Measurements from ENCODE around the gene IL12RB1. TPM values are rescaled to one million over a fixed set of nuclear protein-coding genes. Genes with fewer than 3 reads are reported as not detected.

The IL12RB1 gene
- polyA plus RNA-seq, 2 of the 4 experiments (the other 2 are of a cell fraction) = not detected

DNA sequence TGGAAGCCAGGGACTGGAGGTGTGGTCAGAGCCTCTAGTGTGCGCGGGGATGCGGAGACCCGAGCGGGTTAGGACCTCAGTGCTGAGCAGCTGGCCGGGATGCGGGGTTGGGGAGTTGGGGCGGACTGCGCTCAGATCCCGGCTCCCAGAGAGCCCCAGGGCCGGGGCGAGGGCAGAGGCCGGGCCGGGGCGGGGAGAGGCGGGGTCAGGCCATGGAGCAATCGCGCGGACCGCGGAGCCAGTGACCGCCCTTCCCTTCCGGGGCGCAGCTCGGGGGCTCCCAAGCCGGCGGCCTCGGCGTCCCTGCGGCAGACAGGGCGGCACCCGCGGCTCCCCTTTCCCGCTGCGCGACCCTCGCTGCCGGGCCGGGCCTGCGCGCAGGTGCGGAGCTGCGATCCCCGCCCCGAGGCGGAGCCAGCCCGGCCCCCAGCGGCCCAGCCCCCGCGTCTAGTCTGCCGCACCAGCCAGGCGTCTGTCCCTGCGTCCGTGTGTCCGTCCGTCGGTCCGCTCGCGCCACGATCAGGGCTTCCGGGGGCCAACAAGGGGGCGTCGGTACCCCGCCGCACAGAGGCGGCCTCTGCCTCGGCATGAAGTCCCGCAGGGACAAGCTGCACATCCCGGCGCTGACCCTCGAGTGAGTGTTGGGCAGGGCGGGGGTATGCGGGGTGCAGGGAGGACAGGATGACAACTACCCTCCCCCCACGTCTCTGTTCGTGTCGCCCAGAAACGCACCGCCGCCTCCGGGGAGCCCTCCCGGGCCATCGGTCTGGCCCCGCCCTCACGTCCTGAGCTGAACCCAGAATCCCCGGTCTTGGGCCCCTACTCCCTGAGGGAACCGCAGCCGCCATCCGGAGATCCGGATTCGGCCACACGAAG, 23.2 kb upstream of the IL12RB1 start:
- ATAC-seq (peak; percentile 77 to 81), FAIRE-seq (no peak), DNase-seq (ENCODE audit: low read depth in 1 of 2, low spot score in 1 of 2) (no peak)
- peak overlapping the region; percentile 83 for H3K4me3 ChIP-seq
- H3K9me3 ChIP-seq = no peaks in the 10 kb centered on the region
- ChIA-PET POLR2A (interaction anchor here (0.6 kb wide), 1 partner anchor 130 kb away, joined by 3 read pairs; no protein-coding TSS in a partner anchor), CTCF (interaction anchor here (1.1 to 5.4 kb wide), 6 partner anchors 20 to 142 kb away, joined by 4 to 32 read pairs (median 6); no protein-coding TSS in a partner anchor)
- H3K4me1 ChIP-seq = peaks cover 16% of the 10 kb centered on the region
- peak overlapping the region; percentile 78 to 90 for H3K27ac ChIP-seq
- TF ChIP-seq SMC3 (IDR thresholded peaks at IDR 0.05) (no peak), CBX8 (IDR thresholded peaks at IDR 0.05) (no peak), CBX2 (IDR thresholded peaks at IDR 0.05; ENCODE audit: borderline replicate concordance, low read depth) (no peak), NFE2L2 (conservative IDR thresholded peaks at IDR 0.05; ENCODE audit: low read length) (no peak), ZNF302 (CRISPR knock-in tag; IDR thresholded peaks at IDR 0.05) (no peak), HOXA7 (CRISPR knock-in tag; IDR thresholded peaks at IDR 0.05) (no peak), HOXB5 (CRISPR knock-in tag; IDR thresholded peaks at IDR 0.05) (no peak), POLR2A (IDR thresholded peaks at IDR 0.05; ENCODE audit: low read length) (0 out of 2 replicates have a peak, but pooled peaks have one; percentile 5), POLR2AphosphoS2 (conservative IDR thresholded peaks at IDR 0.05; ENCODE audit: low read length) (no peak), ZFP36 (IDR thresholded peaks at IDR 0.05; ENCODE audit: borderline replicate concordance, partially characterized antibody) (peak; percentile 77)
- TF ChIP-seq, protein P1, sequence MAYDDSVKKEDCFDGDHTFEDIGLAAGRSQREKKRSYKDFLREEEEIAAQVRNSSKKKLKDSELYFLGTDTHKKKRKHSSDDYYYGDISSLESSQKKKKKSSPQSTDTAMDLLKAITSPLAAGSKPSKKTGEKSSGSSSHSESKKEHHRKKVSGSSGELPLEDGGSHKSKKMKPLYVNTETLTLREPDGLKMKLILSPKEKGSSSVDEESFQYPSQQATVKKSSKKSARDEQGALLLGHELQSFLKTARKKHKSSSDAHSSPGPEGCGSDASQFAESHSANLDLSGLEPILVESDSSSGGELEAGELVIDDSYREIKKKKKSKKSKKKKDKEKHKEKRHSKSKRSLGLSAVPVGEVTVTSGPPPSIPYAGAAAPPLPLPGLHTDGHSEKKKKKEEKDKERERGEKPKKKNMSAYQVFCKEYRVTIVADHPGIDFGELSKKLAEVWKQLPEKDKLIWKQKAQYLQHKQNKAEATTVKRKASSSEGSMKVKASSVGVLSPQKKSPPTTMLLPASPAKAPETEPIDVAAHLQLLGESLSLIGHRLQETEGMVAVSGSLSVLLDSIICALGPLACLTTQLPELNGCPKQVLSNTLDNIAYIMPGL (CRISPR knock-in tag; IDR thresholded peaks at IDR 0.05; ENCODE audit: borderline replicate concordance) = no peak
- TF ChIP-seq, protein P2, sequence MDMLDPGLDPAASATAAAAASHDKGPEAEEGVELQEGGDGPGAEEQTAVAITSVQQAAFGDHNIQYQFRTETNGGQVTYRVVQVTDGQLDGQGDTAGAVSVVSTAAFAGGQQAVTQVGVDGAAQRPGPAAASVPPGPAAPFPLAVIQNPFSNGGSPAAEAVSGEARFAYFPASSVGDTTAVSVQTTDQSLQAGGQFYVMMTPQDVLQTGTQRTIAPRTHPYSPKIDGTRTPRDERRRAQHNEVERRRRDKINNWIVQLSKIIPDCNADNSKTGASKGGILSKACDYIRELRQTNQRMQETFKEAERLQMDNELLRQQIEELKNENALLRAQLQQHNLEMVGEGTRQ (IDR thresholded peaks at IDR 0.05) = no peak
- H3K4me2 ChIP-seq = peak overlapping the region; percentile 93
- 0% methylated on average over 10 of the region's 92 CpGs for WGBS (ENCODE audit: missing lambda C conversion rate)

- Histone ChIP-seq H3K4me1 (peaks cover 16% of the 10 kb centered on the region), H3K4me2 (peak overlapping the region; percentile 93), H3K4me3 (peak overlapping the region; percentile 83), H3K27ac (peak overlapping the region; percentile 78 to 90), H3K9me3 (no peaks in the 10 kb centered on the region)
- WGBS (ENCODE audit: missing lambda C conversion rate) = 33% methylated on average over 4 of the region's 12 CpGs
- no peak for TF ChIP-seq FOXS1 (CRISPR knock-in tag; IDR thresholded peaks at IDR 0.05)
- TF ChIP-seq NFE2L2 (conservative IDR thresholded peaks at IDR 0.05; ENCODE audit: low read length) = no peak
- TF ChIP-seq MAFK (IDR thresholded peaks at IDR 0.05; ENCODE audit: partially characterized antibody) = no peak
- no peak for TF ChIP-seq RNF2 (IDR thresholded peaks at IDR 0.05; ENCODE audit: borderline replicate concordance, low read depth)
- no peak for TF ChIP-seq PBX3 (IDR thresholded peaks at IDR 0.05)
- TF ChIP-seq CEBPB (IDR thresholded peaks at IDR 0.05) = no peak
- TF ChIP-seq SREBF2 (IDR thresholded peaks at IDR 0.05) = no peak
- no peak for TF ChIP-seq CHD4 (IDR thresholded peaks at IDR 0.05; ENCODE audit: borderline replicate concordance)
- TF ChIP-seq, protein P3, sequence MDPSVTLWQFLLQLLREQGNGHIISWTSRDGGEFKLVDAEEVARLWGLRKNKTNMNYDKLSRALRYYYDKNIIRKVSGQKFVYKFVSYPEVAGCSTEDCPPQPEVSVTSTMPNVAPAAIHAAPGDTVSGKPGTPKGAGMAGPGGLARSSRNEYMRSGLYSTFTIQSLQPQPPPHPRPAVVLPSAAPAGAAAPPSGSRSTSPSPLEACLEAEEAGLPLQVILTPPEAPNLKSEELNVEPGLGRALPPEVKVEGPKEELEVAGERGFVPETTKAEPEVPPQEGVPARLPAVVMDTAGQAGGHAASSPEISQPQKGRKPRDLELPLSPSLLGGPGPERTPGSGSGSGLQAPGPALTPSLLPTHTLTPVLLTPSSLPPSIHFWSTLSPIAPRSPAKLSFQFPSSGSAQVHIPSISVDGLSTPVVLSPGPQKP (IDR thresholded peaks at IDR 0.05; ENCODE audit: low read depth, low read length) = no peak
- TF ChIP-seq, protein P4, sequence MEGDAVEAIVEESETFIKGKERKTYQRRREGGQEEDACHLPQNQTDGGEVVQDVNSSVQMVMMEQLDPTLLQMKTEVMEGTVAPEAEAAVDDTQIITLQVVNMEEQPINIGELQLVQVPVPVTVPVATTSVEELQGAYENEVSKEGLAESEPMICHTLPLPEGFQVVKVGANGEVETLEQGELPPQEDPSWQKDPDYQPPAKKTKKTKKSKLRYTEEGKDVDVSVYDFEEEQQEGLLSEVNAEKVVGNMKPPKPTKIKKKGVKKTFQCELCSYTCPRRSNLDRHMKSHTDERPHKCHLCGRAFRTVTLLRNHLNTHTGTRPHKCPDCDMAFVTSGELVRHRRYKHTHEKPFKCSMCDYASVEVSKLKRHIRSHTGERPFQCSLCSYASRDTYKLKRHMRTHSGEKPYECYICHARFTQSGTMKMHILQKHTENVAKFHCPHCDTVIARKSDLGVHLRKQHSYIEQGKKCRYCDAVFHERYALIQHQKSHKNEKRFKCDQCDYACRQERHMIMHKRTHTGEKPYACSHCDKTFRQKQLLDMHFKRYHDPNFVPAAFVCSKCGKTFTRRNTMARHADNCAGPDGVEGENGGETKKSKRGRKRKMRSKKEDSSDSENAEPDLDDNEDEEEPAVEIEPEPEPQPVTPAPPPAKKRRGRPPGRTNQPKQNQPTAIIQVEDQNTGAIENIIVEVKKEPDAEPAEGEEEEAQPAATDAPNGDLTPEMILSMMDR (IDR thresholded peaks at IDR 0.05) = no peak
- ChIA-PET POLR2A (interaction anchor here (0.6 to 1.0 kb wide), 2 partner anchors 131 to 172 kb away, joined by 3 to 4 read pairs; no protein-coding TSS in a partner anchor), CTCF (interaction anchor here (1.0 to 5.4 kb wide), 7 partner anchors 19 to 142 kb away, joined by 3 to 32 read pairs (median 6); no protein-coding TSS in a partner anchor)
- FAIRE-seq = no peak
- ATAC-seq = peak; percentile 4 to 12; a peak in 4 of 6 replicates
- DNase-seq (ENCODE audit: low read depth in 1 of 2, low spot score in 1 of 2) = no peak
Observed at GRCh38 chr19:18109341-18109732, 22.6 kb upstream of the IL12RB1 start.

Data from A549 (cell line).